HG02763 (cell line): ENCODE results near the gene SGCA.

ENCODE experiments used
- ATAC-seq: cut with Tn5 transposase; IDR thresholded peaks from one replicate; pipeline ENCODE4 v1.9.1; 2021; ENCODE audit warnings: mild to moderate bottlenecking, moderate library complexity; ENCODE audit not compliant: unreplicated experiment

Gene SGCA

GRCh38 chr17:50165066-50165465, 739 bp upstream of the SGCA start:
- ATAC-seq = no peak

- ATAC-seq = no peak
These were observed 339 bp upstream of the SGCA start for GRCh38 chr17:50165466-50165865.

GRCh38 chr17:50166518-50167181, 845 bp downstream of the SGCA start:
- ATAC-seq = no peak

DNA sequence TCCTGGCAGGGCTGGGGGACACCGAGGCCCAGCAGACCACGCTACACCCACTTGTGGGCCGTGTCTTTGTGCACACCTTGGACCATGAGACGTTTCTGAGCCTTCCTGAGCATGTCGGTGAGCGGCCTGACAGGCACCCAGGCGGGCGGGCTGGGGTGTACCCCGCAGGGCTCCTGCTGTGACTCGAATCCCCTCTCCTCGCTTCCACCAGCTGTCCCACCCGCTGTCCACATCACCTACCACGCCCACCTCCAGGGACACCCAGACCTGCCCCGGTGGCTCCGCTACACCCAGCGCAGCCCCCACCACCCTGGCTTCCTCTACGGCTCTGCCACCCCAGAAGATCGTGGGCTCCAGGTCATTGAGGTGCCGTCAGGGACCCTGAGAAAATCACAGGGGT, 1.6 kb downstream of the SGCA start:
- ATAC-seq = no peak

DNA sequence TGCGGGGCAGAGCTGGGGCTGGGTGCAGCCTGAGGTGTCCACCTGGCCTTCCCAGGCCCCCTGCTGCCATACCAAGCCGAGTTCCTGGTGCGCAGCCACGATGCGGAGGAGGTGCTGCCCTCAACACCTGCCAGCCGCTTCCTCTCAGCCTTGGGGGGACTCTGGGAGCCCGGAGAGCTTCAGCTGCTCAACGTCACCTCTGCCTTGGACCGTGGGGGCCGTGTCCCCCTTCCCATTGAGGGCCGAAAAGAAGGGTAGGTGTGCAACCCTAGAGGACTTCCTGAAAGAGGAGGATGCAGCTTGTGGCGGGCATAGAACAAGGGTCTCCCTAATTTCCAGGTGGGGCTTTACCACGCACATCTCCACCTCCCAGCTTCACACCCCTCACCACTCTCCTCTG, 2.5 kb downstream of the SGCA start:
- no peak for ATAC-seq

DNA sequence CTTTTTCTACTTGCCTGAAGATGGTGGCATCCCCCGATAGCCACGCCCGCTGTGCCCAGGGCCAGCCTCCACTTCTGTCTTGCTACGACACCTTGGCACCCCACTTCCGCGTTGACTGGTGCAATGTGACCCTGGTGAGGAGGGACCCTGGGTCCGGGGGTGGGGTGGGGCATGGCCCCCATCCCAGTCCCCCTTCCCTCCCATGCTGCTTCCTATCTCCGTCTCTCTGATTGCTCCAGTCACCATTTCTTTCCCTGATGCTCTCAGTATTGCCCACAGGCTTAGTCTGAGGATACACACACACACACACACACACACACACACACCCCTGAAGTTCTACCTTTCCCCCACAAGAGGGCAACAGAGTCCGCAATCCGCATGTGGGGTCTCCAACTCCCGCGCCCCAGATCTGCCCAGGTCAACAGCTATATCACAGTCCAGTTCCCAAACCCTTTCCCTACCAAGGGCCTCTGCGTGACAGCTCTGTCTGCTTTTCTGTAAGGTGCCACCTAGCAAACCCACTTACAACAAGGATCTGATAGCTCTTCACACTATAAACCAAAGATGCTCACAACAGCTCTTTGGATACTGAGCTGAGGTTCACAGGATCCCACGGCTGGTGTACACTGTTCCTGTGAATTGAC, 3.4 kb downstream of the SGCA start:
- no peak for ATAC-seq

- no peak for ATAC-seq
These were observed 4.2 kb downstream of the SGCA start for GRCh38 chr17:50169881-50170459.

GRCh38 chr17:50170662-50171370, 5.0 kb downstream of the SGCA start:
- no peak for ATAC-seq

GRCh38 chr17:50171371-50172071, 5.7 kb downstream of the SGCA start:
- no peak for ATAC-seq

DNA sequence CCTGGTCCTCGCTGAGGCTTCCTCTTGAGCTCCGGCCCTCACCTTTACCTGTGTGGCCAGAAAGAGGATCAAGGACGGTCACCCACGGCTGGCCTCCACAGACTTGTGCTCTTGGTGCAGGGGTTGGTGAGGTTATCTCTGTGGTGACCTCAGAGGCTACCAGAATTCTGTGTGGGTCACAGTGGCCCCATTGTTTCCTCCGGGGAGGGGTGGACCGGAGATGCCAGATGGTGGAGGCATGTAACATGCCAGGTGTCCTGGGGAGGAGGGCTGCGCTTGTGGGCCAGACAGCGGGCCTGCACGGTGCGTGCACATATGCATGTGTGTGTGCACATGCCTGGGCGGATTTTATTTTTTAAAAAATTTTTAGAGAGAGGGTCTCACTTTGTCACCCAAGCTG, 6.3 kb downstream of the SGCA start:
- ATAC-seq = no peak

DNA sequence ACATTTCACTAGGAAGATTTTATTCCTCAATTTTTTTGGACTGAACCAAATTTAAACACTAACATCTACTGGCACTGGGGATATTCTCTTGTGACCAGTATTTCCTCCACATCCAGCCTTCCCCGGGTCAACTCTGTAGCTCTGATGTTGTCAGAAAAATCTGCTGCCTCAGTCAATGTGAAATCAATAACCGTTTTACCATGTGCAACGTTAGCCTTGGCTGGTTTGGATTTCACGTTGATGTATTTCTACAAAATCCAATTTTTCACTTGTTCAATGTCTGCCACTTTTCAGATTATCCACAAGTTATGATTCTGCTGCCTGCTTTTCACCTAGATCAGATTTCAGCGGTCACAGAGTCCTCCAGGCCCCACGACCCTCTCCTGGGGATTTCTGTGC, 7.1 kb downstream of the SGCA start:
- no peak for ATAC-seq

GRCh38 chr17:50173335-50173941, 7.6 kb downstream of the SGCA start:
- ATAC-seq = no peak

DNA sequence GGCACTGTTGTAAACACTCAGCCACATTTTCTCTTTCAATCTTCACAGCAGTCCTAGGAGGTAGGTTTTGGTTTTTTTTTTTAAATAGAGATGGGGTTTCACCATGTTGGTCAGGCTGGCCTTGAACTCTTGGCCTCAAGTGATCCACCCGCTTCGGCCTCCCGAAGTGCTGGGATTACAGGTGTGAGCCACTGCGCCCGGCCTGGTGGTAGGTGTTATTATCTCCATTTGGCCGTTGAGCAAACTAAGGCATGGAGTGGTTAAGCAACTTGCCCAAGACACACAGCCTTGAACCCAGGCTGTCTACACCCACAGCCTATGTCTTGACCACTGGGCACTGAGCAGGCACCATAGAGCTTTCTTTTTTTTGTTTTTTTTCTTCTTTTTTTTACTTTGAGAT, 8.6 kb downstream of the SGCA start:
- no peak for ATAC-seq

GRCh38 chr17:50175035-50175807, 9.4 kb downstream of the SGCA start:
- no peak for ATAC-seq

DNA sequence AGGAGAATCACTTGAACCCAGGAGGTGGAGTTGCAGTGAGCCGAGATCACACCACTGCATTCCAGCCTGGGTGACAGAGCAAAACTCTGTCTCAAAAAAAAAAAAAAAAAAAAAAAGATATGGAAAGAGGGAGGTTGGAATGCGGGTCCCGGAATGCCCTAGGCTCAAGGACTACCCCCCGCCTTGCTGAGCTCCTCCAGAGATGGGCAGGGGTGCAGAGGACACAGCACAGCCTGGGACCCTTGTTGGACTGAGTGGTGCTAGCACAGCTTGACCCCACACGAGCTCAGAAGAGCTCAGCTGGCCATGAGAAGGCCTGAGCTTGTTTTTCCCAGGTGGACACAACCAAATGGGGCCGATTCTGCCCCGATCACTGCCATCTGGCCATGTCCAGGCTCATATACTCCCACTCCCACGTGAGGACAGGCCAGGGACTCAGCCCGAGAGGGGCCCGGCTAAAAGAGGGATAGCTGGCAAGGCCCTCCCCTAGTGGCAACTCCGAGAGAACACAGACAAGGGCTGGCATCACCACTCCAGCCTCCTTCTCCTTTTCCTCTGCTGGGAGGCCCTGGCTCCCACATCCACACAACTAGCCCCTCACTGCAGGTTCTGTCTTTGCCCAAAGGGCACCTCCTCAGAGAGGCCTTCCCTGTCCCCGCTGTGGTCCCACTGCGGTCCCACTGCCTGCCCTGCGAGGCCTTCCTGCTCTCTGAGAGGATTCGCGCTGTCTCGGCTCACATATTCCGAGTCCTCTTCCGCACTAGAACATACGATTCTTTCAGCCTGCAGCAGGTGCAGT, 11.0 kb downstream of the SGCA start:
- no peak for ATAC-seq

- ATAC-seq = no peak
These were observed 11.7 kb downstream of the SGCA start for GRCh38 chr17:50177476-50177875.

DNA sequence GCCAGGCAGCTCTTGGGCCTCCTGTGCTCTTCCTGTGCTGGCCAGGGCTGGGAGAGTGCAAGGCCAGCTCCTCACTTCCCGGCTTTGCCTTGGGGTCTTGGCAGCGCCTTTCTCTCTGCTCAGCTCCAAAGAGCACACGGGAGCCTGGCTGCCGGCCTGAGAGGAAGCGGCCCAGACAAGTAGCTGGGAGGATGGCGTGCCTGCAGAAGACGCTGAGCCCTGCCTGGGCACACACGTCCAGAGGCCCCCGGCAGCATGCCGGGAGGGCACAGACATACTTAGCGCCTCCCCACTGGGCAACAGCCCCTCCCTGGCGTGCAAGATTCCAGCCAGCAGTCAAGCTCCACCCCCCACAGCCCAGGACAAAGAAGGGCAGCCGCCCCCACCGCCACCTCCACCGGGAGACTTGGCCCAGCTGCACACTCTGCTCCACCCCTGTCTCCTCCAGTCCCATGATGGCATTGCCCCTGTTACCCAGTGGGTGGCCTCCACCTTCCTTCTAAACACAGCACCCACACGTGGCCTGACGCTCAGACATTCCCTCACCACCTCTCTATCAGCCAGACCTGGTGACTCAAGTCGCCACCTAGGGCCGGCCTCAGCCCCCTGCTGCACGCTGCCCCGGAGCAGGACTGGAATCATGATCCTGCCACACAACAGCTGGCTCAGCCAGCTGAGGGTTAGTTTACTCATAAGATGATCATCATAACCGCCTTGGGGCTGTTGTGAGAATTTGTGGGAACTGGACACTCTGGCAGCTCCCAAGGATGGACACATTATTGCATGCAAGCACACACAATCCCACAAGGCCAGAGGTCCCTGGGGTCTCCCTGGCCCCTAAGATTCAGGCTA, 12.4 kb downstream of the SGCA start:
- ATAC-seq = peak; percentile 56

DNA sequence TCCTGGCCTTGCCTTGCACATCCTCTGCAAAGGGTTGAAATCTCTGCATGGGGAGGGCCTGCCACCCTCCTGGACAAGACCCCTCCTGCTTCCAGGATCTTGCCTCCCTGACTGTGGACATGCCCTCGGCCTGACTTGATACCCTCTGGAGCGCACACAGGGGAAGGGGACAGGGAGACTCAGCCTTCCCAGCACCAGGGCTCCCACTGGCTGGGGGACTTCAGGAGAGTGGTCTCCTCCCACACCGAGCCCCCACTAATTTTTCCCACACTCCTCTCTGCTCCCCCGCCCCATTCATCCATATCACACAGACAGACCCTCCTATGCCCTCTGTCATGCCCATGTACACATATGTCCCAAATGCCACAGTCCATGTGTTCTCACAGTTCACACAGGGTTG, 14.3 kb downstream of the SGCA start:
- ATAC-seq = no peak
